Stimulated activated naive CD4-positive, alpha-beta T cell (primary cell): Measurements from ENCODE around the gene POU2F2.

Experiments used
- DNase-seq, 6 experiments: peaks; one replicate each; lab custom pipeline; 2025; lab: John Stamatoyannopoulos, UW

POU2F2 gene

DNA sequence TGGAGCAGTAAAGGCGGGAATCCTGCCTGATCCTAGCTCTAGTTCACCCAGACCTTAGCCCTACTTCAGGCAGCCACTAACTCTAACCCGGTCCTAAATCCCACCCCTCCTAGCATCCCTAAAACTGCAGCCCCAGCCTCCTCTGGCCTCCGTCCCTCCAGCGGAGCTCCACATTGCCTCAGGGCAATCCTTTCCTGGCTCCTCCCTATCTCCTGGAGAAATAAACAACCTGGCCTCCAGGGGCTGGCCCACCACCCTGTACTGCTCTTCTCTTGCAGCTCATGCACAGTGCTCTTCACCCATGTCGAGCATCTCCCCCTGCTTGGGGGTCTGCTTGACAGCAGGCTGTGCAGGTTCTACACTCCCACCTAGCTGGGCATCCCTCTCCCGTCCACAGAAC lies 6.7 kb downstream of the POU2F2 start:
- no peak for DNase-seq

DNA sequence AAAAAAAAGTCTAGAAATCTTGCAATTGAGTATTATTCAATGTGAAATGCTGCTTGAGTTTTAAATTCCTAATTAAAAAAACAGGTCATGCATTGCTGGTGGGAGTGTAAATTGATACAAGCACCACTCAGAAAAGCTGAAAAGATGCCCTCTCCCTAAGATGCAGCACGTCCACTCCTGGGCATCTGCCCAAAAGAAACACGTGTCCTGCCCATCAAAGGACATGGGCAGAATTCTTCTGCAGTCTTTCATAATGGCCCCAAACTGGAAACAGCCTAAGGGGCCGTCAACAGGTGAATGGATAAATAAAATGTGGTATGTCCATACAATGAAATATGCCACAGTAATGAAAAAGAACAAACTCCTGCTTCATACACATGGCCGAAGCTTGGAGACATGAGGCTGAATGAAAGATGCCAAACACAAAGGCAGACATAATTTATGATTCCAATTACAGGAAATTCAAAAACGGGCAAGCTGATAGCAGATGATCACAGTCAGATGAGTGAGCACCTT lies 7.8 kb downstream of the POU2F2 start:
- DNase-seq: no peak

- no peak for DNase-seq
Observed at GRCh38 chr19:42123765-42124164, 8.5 kb downstream of the POU2F2 start.

DNA sequence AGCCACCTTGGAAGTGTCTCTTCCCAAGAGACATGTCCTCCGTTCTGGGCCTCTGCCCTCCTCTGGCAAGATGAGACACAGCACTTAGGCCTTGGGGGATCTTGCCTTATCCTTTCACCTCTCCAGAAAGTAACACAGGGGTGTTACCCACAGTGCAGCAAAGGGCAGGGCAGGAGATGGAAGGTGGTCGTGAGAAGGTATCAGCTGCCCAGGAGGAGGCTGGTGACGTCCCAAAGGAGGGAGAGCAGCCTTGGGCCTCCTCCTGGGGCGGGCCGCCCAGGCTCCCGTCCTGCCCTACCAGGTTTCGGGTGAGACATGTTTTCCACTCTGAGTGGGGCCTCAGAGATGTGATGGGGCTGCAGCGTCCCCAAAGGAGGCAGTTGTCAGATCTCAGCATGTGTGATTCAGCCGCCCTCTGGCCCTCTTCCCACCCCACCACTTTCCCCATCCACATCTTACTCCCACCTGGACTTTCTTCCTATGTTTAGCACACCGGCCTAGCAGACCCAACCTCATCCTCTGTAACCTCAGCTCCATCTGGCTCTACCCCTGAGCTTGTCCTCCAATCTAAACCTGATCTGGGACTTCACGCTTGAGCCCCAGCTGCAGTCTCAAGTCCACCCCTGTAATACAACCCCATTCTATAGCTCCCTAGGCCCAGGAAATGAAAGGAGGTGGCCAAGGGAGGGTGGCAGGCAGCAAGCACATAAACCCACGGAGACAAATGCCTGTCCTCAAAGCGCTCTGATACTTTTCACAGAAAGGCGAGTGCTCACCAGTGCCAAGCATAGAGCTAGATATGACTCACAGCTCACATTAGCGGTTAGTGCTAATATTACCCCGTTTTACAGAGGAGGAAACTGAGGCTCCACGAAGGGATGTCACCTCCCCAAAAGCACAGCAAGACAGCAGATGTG lies 9.3 kb downstream of the POU2F2 start:
- peak in 1 of 6 experiments; percentile 9 for DNase-seq

DNA sequence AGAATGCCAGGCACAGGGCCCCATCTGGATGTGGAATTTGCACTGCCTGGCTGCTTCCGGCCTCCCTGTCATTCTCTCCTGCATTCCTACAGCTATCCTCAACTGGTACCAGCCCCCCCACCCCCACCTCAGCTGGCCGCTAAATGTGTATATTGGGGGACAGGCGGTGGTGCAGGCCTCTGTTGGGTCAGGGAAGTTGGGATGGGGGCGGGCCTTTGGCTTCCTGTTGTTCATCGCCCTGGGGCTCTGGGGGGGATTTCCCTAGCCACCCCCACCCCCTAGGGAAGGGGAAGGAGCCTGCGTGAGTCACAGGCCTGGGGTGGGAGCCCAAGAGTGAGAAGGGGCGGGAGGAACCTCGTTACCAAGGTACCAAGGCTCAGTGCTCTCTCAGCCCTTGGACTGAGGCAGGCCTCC lies 10.6 kb downstream of the POU2F2 start:
- DNase-seq: peak; percentile 11 to 56 (median 39)

- DNase-seq: no peak
Observed at GRCh38 chr19:42121036-42121621, 11.1 kb downstream of the POU2F2 start.

DNA sequence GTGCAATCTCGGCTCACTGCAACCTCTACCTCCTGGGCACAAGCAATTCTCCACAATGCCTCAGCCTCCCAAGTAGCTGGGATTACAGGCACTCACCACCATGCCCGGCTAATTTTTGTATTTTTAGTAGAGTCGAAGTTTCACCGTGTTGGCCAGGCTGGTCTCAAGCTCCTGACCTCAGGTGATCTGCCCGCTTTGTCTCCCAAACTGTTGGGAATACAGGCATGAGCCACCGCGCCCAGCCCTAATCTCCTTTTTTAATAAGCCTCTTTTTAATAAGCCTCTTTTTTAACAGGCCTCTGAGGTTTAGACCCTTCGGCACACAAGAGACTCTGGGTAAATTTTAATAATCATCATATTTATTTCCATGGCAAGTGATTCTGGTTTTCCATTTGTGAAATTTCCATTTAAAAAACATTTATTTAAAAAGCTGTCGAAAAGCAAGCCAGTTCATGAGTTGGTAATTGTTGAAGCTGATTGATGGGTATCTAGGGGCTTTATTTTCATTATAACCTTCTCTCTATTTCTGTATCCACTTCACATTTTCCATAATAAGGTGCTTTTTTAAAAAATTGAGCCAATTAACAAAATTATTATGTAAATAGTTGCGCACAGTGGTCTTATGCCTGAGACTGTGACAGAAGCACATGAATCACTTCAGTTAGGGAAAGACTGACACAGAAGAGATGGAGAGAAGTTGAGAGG lies 11.8 kb downstream of the POU2F2 start:
- no peak for DNase-seq

- DNase-seq: no peak
Observed at GRCh38 chr19:42117076-42117475, 15.2 kb downstream of the POU2F2 start.

DNA sequence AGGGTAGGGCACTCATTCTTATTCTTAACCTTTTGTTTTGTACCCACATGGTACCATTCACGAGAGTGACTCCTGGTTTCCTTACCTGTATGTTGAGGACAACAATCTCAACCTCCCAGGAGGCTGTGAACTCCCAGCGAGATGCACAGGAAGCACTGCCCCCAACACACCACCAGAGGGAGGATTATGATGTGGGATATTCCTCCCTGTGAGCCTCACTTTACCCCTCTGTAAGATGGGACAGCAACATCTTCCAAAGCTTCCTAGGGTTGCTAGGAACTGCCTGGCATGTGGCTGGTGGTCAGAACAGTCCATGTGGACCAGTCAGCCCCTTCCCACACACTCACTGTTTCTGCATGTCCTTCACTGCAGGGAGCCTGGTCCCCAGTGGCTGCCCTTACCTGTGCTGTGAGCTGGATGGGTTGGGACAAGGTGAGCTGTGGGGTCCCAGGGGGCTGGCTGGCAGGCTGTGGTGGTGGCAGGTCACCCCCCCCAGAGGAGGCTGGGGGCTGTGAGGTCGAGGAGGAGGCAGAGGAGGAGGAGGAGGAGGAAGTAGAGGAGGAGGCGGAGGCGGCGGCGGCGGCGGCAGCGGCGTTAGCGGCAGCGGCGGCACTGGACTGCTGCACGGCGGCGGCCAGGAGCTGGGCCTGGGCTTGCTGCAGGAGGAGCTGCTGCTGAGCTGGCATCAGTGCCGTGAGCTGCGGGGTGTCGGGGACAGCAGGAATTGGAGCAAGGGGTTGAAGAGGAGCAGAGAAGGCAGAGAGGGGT lies 15.8 kb downstream of the POU2F2 start:
- no peak for DNase-seq

- no peak for DNase-seq
Observed at GRCh38 chr19:42115705-42116104, 16.5 kb downstream of the POU2F2 start.

- no peak for DNase-seq
Observed at GRCh38 chr19:42115219-42115618, 17.0 kb downstream of the POU2F2 start.

DNA sequence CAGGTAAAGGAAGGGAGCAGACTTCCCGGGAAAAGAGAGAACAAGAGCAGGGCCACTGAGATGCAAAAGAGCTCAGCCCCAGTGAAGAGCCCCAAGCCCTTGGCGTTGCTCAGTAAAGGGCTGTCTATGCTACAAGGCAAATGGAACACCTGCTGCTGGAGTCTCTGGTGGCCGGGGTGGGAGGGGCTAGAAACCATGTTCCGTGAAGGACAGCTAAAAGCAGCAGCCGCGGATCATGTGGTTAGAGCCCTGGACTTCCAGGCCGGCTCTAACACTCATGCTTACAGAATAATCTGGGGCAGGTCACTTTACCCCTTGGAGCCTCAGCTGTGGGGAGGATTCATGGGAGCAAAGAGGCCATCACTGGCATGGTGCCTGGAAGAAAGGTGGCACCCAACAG lies 17.8 kb downstream of the POU2F2 start:
- DNase-seq: no peak

- no peak for DNase-seq
Observed at GRCh38 chr19:42113641-42114348, 18.5 kb downstream of the POU2F2 start.

DNA sequence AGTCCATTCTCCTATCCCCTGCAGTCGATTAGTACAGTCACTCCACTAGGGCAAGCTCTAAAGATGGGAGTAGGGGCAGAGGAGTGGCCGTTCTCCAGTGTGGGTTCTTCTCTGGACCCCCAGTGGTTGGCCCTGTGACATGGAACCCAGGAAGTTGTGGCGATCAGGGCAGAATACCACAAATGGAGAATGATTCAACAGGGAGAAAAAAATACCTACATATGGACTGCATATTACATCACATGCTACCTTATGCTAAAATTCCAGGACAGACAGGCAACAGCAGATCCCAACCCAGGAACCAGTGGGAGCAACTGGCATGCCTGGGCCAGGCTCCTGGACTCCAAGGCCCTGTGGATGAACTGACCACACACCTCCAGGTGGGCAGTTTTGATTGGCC lies 20.4 kb downstream of the POU2F2 start:
- no peak for DNase-seq

- DNase-seq: no peak
Observed at GRCh38 chr19:42111384-42111783, 20.9 kb downstream of the POU2F2 start.

- no peak for DNase-seq
Observed at GRCh38 chr19:42110658-42111057, 21.6 kb downstream of the POU2F2 start.

DNA sequence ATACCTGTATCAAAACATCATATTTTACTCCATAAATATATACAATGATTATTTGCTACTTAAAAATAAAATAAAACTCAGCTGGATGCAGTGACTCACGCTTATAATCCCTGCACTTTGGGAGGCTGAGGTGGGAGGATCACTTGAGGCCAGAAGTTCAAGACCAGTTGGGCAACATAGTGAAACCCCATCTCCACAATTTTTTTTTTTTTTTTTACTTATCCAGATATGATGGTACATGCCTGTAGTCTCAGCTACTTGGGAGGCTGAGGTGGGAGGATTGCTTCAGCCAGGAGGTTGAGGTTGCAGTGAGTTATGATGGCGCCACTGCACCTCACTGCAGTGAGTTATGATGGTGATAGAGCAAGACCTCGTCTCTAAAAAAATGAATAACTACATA lies 22.4 kb downstream of the POU2F2 start:
- no peak for DNase-seq

- peak; percentile 75 to 91 (median 82) for DNase-seq
Observed at GRCh38 chr19:42108527-42109389, 23.5 kb downstream of the POU2F2 start.

DNA sequence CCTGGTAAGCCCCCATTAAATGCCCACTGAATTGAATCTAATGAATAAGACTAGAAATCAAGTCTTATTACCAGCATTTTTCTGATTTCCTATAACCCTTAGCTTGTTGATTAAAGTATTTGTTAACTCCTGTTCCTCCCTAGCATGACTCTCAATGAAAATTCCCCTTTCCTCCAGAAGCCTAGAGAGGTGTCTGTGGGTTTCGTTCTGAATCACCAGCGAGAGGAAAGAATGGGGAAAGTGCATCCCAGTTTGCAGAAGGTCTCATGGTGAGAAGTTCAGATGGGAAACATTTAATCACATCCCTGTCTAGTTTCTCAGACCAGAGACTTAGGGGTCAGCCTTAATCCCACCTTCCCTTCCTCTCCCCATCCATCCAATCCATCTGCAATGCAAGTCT lies 26.9 kb downstream of the POU2F2 start:
- no peak for DNase-seq

DNA sequence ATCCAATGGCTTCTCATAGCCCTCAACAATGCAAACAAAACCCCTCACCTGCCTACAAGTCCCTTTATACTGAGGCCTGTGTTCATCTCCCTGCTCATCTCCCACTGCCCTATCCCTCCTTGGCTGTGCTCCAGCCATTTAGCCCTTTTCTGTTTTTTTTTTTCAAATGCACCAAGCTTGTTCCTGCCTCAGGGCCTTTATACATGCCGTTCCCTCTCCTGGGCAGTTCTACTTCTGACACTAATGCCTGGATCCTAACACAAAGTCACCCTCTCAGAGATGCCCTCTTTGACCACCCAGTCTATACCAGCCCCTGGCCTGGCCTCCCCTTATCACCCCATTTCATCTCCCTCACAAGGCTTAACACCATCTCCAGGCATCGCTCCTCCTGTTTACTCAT lies 29.4 kb downstream of the POU2F2 start:
- no peak for DNase-seq
